ENCODE results near the gene RPE.

DNA sequence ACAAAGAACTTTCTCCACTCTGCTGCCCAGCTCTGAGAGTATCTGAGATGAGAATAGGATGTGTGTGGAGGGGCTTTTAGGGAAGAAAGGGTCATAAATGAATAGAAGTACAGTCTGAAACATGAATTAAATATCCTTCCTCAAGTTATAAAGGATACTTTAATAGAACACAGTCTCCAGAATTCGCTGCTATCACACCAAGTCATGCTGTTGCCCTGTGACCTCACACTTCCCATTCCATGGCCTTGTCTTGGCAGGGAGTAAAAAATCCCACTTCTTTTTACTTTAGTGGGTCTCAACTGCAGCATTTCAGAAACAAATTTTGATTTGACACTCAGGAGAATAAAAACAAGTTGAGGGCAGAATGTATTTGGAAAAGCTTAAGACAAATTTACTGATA is 3.8 kb upstream of the RPE start:
- TF ChIP-seq, protein P1, sequence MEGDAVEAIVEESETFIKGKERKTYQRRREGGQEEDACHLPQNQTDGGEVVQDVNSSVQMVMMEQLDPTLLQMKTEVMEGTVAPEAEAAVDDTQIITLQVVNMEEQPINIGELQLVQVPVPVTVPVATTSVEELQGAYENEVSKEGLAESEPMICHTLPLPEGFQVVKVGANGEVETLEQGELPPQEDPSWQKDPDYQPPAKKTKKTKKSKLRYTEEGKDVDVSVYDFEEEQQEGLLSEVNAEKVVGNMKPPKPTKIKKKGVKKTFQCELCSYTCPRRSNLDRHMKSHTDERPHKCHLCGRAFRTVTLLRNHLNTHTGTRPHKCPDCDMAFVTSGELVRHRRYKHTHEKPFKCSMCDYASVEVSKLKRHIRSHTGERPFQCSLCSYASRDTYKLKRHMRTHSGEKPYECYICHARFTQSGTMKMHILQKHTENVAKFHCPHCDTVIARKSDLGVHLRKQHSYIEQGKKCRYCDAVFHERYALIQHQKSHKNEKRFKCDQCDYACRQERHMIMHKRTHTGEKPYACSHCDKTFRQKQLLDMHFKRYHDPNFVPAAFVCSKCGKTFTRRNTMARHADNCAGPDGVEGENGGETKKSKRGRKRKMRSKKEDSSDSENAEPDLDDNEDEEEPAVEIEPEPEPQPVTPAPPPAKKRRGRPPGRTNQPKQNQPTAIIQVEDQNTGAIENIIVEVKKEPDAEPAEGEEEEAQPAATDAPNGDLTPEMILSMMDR (IDR thresholded peaks at IDR 0.05), result no peak
- no peak for TF ChIP-seq POLR2A (IDR thresholded peaks at IDR 0.05)

Data from uterus (tissue), 2 donors.